Ishikawa (cell line): ENCODE results near the gene AHI1.

Source experiments
- CEBPB ChIP-seq: IDR thresholded peaks from 2 replicates; pipeline ENCODE4 v1.6.1; 2012
- CREB1 ChIP-seq: IDR thresholded peaks from 2 replicates; pipeline ENCODE4 v1.6.1; 2012; ENCODE audit warnings: low read depth
- EGR1 ChIP-seq: IDR thresholded peaks from 2 replicates; pipeline ENCODE4 v1.6.1; 2012
- EP300 ChIP-seq: IDR thresholded peaks from 2 replicates; pipeline ENCODE4 v1.6.1; 2012; ENCODE audit warnings: borderline replicate concordance
- FOXM1 ChIP-seq: IDR thresholded peaks from 2 replicates; pipeline ENCODE4 v1.6.1; 2012; ENCODE audit warnings: low read depth, borderline replicate concordance
- NFIC ChIP-seq: IDR thresholded peaks from 2 replicates; pipeline ENCODE4 v1.6.1; 2012
- RAD21 ChIP-seq: IDR thresholded peaks from 2 replicates; pipeline ENCODE4 v1.6.1; 2012; ENCODE audit warnings: low read depth
- TAF1 ChIP-seq: IDR thresholded peaks from 2 replicates; pipeline ENCODE4 v1.6.1; 2012; ENCODE audit warnings: low read depth, mild to moderate bottlenecking
- TCF12 ChIP-seq: IDR thresholded peaks from 2 replicates; pipeline ENCODE4 v1.6.1; 2012; ENCODE audit warnings: low read depth
- TEAD4 ChIP-seq: IDR thresholded peaks from 2 replicates; pipeline ENCODE4 v1.6.1; 2012
- YY1 ChIP-seq: IDR thresholded peaks from 2 replicates; pipeline ENCODE4 v1.6.1; 2012; ENCODE audit warnings: low read depth
- ZBTB7A ChIP-seq: IDR thresholded peaks from 2 replicates; pipeline ENCODE4 v1.6.1; 2012; ENCODE audit warnings: low read depth
- TF ChIP-seq, protein P1 (sequence below): IDR thresholded peaks from 2 replicates; pipeline ENCODE4 v1.6.1; 2012
- TF ChIP-seq, protein P2 (sequence below): IDR thresholded peaks from 2 replicates; pipeline ENCODE4 v1.6.1; 2012; ENCODE audit warnings: low read depth, mild to moderate bottlenecking
- TF ChIP-seq, protein P3 (sequence below): IDR thresholded peaks from 2 replicates; pipeline ENCODE4 v1.6.1; 2012

AHI1 gene

DNA sequence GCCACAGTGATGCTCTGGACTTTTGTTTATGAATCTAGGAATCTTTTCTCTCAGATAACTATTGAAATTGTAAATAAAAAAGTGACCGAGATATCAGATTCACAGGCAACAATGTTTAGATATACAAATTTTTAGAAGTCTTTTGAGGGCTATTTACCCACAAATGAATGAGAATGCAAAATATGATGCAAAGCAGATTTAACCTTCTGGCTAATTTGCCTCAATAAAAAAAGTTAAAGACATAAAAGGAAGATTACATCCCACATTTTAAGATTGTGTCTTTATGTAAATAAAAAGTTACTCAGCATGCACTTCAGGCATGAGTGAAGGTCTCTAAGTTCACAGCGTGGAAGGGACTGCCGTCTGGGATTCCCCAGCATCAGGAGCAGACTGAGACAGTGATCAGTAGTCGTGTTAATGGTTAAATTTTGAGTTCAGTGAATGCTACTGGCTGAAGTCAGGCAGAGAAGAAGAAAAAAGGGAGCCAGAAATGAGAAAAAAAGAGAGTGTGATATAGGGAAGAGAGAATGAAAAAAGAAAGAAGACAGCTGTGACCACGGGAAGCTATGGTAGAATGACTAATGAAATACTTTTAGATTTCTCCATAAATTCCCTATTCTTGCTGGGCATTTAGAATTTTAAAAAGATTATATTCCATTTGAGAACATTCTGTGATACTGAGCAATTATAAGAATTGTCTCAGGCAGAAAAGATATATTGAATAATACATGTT is 222.8 kb downstream of the AHI1 start:
- TF ChIP-seq, protein P1, sequence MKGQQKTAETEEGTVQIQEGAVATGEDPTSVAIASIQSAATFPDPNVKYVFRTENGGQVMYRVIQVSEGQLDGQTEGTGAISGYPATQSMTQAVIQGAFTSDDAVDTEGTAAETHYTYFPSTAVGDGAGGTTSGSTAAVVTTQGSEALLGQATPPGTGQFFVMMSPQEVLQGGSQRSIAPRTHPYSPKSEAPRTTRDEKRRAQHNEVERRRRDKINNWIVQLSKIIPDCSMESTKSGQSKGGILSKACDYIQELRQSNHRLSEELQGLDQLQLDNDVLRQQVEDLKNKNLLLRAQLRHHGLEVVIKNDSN, result no peak
- TF ChIP-seq TAF1 (no peak), TCF12 (no peak), YY1 (no peak), EGR1 (no peak), EP300 (no peak), NFIC (no peak), CREB1 (no peak), ZBTB7A (no peak), RAD21 (no peak), FOXM1 (no peak), TEAD4 (no peak), CEBPB (no peak)
- TF ChIP-seq, protein P2, sequence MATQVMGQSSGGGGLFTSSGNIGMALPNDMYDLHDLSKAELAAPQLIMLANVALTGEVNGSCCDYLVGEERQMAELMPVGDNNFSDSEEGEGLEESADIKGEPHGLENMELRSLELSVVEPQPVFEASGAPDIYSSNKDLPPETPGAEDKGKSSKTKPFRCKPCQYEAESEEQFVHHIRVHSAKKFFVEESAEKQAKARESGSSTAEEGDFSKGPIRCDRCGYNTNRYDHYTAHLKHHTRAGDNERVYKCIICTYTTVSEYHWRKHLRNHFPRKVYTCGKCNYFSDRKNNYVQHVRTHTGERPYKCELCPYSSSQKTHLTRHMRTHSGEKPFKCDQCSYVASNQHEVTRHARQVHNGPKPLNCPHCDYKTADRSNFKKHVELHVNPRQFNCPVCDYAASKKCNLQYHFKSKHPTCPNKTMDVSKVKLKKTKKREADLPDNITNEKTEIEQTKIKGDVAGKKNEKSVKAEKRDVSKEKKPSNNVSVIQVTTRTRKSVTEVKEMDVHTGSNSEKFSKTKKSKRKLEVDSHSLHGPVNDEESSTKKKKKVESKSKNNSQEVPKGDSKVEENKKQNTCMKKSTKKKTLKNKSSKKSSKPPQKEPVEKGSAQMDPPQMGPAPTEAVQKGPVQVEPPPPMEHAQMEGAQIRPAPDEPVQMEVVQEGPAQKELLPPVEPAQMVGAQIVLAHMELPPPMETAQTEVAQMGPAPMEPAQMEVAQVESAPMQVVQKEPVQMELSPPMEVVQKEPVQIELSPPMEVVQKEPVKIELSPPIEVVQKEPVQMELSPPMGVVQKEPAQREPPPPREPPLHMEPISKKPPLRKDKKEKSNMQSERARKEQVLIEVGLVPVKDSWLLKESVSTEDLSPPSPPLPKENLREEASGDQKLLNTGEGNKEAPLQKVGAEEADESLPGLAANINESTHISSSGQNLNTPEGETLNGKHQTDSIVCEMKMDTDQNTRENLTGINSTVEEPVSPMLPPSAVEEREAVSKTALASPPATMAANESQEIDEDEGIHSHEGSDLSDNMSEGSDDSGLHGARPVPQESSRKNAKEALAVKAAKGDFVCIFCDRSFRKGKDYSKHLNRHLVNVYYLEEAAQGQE, result no peak
- TF ChIP-seq, protein P3, sequence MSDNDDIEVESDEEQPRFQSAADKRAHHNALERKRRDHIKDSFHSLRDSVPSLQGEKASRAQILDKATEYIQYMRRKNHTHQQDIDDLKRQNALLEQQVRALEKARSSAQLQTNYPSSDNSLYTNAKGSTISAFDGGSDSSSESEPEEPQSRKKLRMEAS, result no peak

DNA sequence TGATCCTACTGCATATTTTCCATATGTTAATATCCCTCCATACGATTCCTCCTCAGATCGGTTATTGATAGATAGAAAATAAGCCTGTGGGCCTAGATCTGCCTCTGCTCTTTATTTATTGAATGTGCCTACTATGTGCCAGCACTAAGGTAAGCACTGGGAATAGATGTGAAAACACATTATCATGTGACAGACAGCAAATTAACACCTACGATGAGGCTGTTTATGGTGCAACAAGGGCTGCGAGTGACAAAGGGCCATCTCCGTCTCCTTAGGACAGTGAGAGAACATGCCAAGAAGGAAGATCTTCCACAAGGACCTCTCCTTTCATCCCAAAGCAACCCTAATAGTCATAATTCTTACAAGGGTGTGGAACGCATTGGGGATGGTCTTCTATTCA is 225.9 kb downstream of the AHI1 start:
- TF ChIP-seq TAF1, result no peak
- TF ChIP-seq YY1, result no peak
- TF ChIP-seq FOXM1, result no peak
- TF ChIP-seq TEAD4, result no peak
- TF ChIP-seq, protein P1, result no peak
- TF ChIP-seq NFIC, result no peak
- no peak for TF ChIP-seq ZBTB7A
- TF ChIP-seq CREB1, result no peak
- no peak for TF ChIP-seq RAD21

DNA sequence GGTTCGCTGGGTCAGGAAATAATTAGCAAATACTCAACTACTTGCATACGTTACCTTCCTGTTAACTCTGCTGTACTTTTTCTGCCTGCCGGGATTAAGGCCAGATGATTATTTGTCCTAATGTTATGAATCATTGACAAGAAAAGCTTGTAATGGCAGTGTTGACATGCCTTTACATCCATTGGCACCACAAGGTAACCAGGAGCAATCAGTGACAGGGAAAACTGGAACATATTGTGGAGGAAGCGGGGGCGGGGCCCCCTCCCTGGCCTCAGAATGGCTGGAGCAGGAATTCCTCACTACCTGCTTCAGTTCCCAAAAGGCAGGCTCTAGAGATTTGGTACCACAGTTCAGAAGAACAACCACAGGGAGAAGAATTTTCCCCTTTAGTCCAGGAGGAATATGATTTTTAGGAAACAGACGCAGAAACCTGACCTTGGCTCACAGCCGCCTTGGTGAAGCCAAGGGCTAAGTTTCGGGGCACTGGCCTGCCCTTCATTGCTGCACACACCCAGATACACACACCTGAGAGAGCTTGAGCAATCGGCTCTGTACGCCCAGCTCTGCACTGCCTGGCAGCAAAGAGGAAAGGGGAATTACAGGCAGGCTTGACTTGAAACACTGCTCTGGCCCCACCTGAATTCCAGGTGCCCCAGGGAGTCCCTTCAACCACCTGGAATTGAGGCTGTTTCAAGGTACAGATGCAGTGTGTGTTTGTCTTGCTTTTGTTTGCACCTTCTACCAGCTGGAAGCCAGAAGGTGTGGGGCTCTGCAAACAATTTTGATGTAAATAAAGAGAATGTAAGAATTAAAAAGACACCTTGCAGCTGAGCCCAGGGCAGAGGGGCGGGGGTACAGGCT is 226.6 kb downstream of the AHI1 start:
- TF ChIP-seq TCF12 (peak; percentile 72), TEAD4 (peak; percentile 81), CEBPB (peak; percentile 88), NFIC (no peak), EP300 (no peak; the same call in 1 of the 2 replicates), EGR1 (peak; percentile 60; the same call in 1 of the 2 replicates), RAD21 (no peak), ZBTB7A (no peak)
- TF ChIP-seq, protein P3, result 0 out of 2 replicates have a peak, but pooled peaks have one; percentile 27
- TF ChIP-seq, protein P2, result no peak
- TF ChIP-seq, protein P1, result no peak

DNA sequence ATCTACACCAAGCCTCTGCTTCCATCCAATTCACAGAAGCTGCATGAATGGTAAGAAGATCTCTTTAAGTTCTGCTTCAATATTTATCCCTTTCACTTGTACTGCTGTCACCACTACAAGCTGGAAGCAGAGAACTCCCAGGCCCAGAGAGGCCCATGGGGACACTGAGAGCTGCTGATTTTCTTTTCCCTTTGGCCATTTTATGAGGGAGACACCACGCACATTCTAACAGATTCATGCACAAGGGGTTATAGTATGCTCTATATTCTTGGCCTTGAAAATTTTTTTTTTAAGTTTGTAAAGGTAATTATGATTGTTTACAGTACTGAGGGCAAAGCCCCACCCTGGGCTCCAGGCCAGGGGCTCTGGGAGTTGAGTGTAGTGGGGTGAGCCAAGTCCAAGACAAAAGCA is 228.1 kb downstream of the AHI1 start:
- no peak for TF ChIP-seq YY1
- TF ChIP-seq NFIC, result no peak
- no peak for TF ChIP-seq CREB1
- TF ChIP-seq EGR1, result no peak
- TF ChIP-seq, protein P2, result no peak
- no peak for TF ChIP-seq FOXM1
- no peak for TF ChIP-seq TEAD4
- no peak for TF ChIP-seq TCF12
- TF ChIP-seq, protein P1, result no peak
